ENCODE results near the gene RAB1B.
"Not testable (repeated sequence)": the region's sequence is repeated elsewhere in the genome, so short reads cannot be mapped to it uniquely, and the experiment has no call there.

The RAB1B gene

GRCh38 chr11:66271816-66272215 is 3.4 kb downstream of the RAB1B start:
- CTCF ChIA-PET: interaction anchor here (1.0 to 10.3 kb wide), 3 partner anchors 11 to 50 kb away, joined by 4 to 144 read pairs (median 5); no protein-coding TSS in a partner anchor
- POLR2A ChIA-PET: interaction anchor here (0.6 to 1.3 kb wide), 2 partner anchors 9 to 250 kb away, joined by 4 to 5 read pairs; no protein-coding TSS in a partner anchor
- DNase-seq (ENCODE audit: low read depth, low spot score): no peak
- no peak overlapping the region for H3K4me3 ChIP-seq (ENCODE audit: low read depth, low read length)
- no peak for TF ChIP-seq CTCF (IDR thresholded peaks at IDR 0.05; ENCODE audit: insufficient read depth, low read length, missing control alignments)

- H3K4me3 ChIP-seq (ENCODE audit: low read depth, low read length): no peak overlapping the region
- ChIA-PET CTCF (interaction anchor here (1.0 to 10.3 kb wide), 4 partner anchors 10 to 50 kb away, joined by 3 to 144 read pairs (median 4); no protein-coding TSS in a partner anchor), POLR2A (interaction anchor here (1.0 kb wide), 1 partner anchor 40 kb away, joined by 3 read pairs; no protein-coding TSS in a partner anchor)
- TF ChIP-seq CTCF (IDR thresholded peaks at IDR 0.05; ENCODE audit: insufficient read depth, low read length, missing control alignments): no peak
- no peak for DNase-seq (ENCODE audit: low read depth, low spot score)
Observed at GRCh38 chr11:66272596-66272995, 4.2 kb downstream of the RAB1B start.

- CTCF ChIA-PET: interaction anchor here (1.6 to 10.3 kb wide), 2 partner anchors 8 to 38 kb away, joined by 4 to 144 read pairs; no protein-coding TSS in a partner anchor
- no peak overlapping the region for H3K4me3 ChIP-seq (ENCODE audit: low read depth, low read length)
- TF ChIP-seq CTCF (IDR thresholded peaks at IDR 0.05; ENCODE audit: insufficient read depth, low read length, missing control alignments): no peak
- DNase-seq (ENCODE audit: low read depth, low spot score): no peak
- POLR2A ChIA-PET: no interaction called here
Observed at GRCh38 chr11:66274219-66274618, 5.8 kb downstream of the RAB1B start.

GRCh38 chr11:66275396-66275795 is 7.0 kb downstream of the RAB1B start:
- ChIA-PET POLR2A (no interaction called here), CTCF (no interaction called here)
- no peak overlapping the region for H3K4me3 ChIP-seq (ENCODE audit: low read depth, low read length)
- no peak for DNase-seq (ENCODE audit: low read depth, low spot score)
- TF ChIP-seq CTCF (IDR thresholded peaks at IDR 0.05; ENCODE audit: insufficient read depth, low read length, missing control alignments): no peak

GRCh38 chr11:66275984-66276612 is 7.7 kb downstream of the RAB1B start:
- no peak for DNase-seq (ENCODE audit: low read depth, low spot score)
- POLR2A ChIA-PET: no interaction called here
- CTCF ChIA-PET: no interaction called here

DNA sequence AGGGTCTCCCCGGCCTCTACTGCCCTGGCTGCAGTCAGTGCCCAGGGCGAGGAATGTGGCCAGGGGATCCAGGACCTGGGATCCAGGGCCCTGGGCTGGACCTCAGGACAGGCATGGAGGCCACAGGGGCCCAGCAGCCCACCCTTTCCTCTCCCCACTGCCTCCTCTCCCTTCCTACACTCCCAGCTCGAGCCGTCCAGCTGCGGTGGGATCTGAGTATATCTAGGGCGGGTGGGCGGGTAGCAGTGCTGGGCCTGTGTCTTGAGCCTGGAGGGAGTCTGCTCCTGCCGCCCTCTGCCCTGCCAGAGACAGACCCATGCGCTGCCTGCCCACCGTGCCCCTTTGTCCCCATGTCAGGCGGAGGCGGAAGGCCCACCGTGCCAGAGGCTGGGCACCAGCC is 8.2 kb downstream of the RAB1B start:
- DNase-seq (ENCODE audit: low read depth, low spot score); POLR2A ChIA-PET; H3K4me3 ChIP-seq (ENCODE audit: low read depth, low read length): not testable (repeated sequence)
- CTCF ChIA-PET: interaction anchor here (0.8 kb wide), 1 partner anchor 10 kb away, joined by 4 read pairs; no protein-coding TSS in a partner anchor

More at GRCh38 chr11:66275984-66276612, 7.7 kb downstream of the RAB1B start:
- no peak overlapping the region for H3K4me3 ChIP-seq (ENCODE audit: low read depth, low read length)
- TF ChIP-seq CTCF (IDR thresholded peaks at IDR 0.05; ENCODE audit: insufficient read depth, low read length, missing control alignments): no peak

- POLR2A ChIA-PET; DNase-seq (ENCODE audit: low read depth, low spot score): not testable (repeated sequence)
- CTCF ChIA-PET: interaction anchor here (0.8 kb wide), 1 partner anchor 10 kb away, joined by 4 read pairs; no protein-coding TSS in a partner anchor
Observed at GRCh38 chr11:66277064-66277463, 8.6 kb downstream of the RAB1B start.

More at GRCh38 chr11:66277064-66277463, 8.6 kb downstream of the RAB1B start:
- not testable (repeated sequence) for H3K4me3 ChIP-seq (ENCODE audit: low read depth, low read length)
